ENCODE measurements around the gene KCNK10. TPM values are rescaled to one million over a fixed set of nuclear protein-coding genes. Genes with fewer than 3 reads are reported as not detected.

The KCNK10 gene
- polyA plus RNA-seq, 1 of the 3 experiments (the other 2 are of a cell fraction): not detected

- no peak for TF ChIP-seq USF2 (IDR thresholded peaks at IDR 0.05; ENCODE audit: borderline replicate concordance, low read depth, low read length)
- TF ChIP-seq GATA2 (CRISPR knock-in tag; IDR thresholded peaks at IDR 0.05): no peak
Measured at GRCh38 chr14:88270776-88271175, 52.3 kb downstream of the KCNK10 start (continued).

GRCh38 chr14:88269806-88270420 is 53.2 kb downstream of the KCNK10 start:
- Histone ChIP-seq H3K36me3 (replicated peaks in 1 of 2; ENCODE audit: control insufficient read depth in 1 of 2, insufficient read depth in 2 of 2, low read length in 1 of 2) (no peaks in the 10 kb centered on the region), H3K9me3 (no peaks in the 10 kb centered on the region), H3K27me3 (ENCODE audit: insufficient read depth) (no peaks in the 10 kb centered on the region), H3K79me2 (ENCODE audit: insufficient read depth) (no peaks in the 10 kb centered on the region), H3K4me1 (ENCODE audit: control insufficient read depth in 1 of 2, insufficient read depth in 2 of 2, low read depth in 1 of 2, low read length in 1 of 2) (no peaks in the 10 kb centered on the region), H3K4me3 (ENCODE audit: low read depth in 2 of 2, low read length in 1 of 2) (no peak overlapping the region), H3K4me2 (no peak overlapping the region), H2AFZ (ENCODE audit: low read depth) (no peak overlapping the region), H3K9ac (no peak overlapping the region), H3F3A (replicated peaks; ENCODE audit: insufficient read depth) (no peaks in the 10 kb centered on the region), H3K9me2 (no peaks in the 10 kb centered on the region), H3K27ac (ENCODE audit: low read depth in 2 of 2, low read length in 1 of 2) (no peak overlapping the region), H4K20me1 (ENCODE audit: insufficient read depth) (no peaks in the 10 kb centered on the region)
- TF ChIP-seq, protein P1, sequence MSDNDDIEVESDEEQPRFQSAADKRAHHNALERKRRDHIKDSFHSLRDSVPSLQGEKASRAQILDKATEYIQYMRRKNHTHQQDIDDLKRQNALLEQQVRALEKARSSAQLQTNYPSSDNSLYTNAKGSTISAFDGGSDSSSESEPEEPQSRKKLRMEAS (IDR thresholded peaks at IDR 0.05; ENCODE audit: low read depth): no peak
- TF ChIP-seq FOSL2 (IDR thresholded peaks at IDR 0.05; ENCODE audit: borderline replicate concordance, low read depth) (no peak), MXI1 (IDR thresholded peaks at IDR 0.05; ENCODE audit: low read depth, low read length) (no peak), YY1 (IDR thresholded peaks at IDR 0.05; ENCODE audit: low read depth) (no peak), TCF12 (IDR thresholded peaks at IDR 0.05) (no peak), TAF1 (IDR thresholded peaks at IDR 0.05; ENCODE audit: borderline replicate concordance, low read depth, low read length) (no peak), RFX5 (IDR thresholded peaks at IDR 0.05; ENCODE audit: low read length) (no peak), CHD2 (IDR thresholded peaks at IDR 0.05; ENCODE audit: low read length, partially characterized antibody) (no peak), POLR2AphosphoS5 (IDR thresholded peaks at IDR 0.05; ENCODE audit: low read depth, low read length) (no peak), FOXJ3 (CRISPR knock-in tag; IDR thresholded peaks at IDR 0.05) (no peak), JUND (IDR thresholded peaks at IDR 0.05) (no peak), FOXM1 (IDR thresholded peaks at IDR 0.05; ENCODE audit: low read depth) (no peak), ELF1 (IDR thresholded peaks at IDR 0.05) (no peak)
- TF ChIP-seq, protein P2, sequence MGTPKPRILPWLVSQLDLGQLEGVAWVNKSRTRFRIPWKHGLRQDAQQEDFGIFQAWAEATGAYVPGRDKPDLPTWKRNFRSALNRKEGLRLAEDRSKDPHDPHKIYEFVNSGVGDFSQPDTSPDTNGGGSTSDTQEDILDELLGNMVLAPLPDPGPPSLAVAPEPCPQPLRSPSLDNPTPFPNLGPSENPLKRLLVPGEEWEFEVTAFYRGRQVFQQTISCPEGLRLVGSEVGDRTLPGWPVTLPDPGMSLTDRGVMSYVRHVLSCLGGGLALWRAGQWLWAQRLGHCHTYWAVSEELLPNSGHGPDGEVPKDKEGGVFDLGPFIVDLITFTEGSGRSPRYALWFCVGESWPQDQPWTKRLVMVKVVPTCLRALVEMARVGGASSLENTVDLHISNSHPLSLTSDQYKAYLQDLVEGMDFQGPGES (IDR thresholded peaks at IDR 0.05; ENCODE audit: low read depth, low read length): no peak
- POLR2A ChIA-PET: no interaction called here
- 23% methylated on average over 8 of the region's 12 CpGs for WGBS (ENCODE audit: low lambda C conversion rate)
- no peak for DNase-seq
- CTCF ChIA-PET: interaction anchor here (1.2 kb wide), 1 partner anchor 44 kb away, joined by 3 read pairs; no protein-coding TSS in a partner anchor

All from SK-N-SH (cell line).